Body of pancreas (tissue), 4 donors: ENCODE measurements around the gene WIPF2.

Experiments
- CTCF ChIP-seq, 7 experiments: fragments of 450-650 bp in 4 of 7; fragments of 200-600 bp in 3 of 7; sonication (generic) in 3 of 7; IDR thresholded peaks; one replicate each; pipeline ENCODE4 v1.5.1; 2016 to 2019; ENCODE audit warnings: antibody characterized with exemption in 7 of 7
- POLR2A ChIP-seq, 3 donors: fragments of 450-650 bp; IDR thresholded peaks; one replicate each; pipeline ENCODE4 v1.6.1; 2016; ENCODE audit warnings: antibody characterized with exemption in 3 of 3, mild to moderate bottlenecking in 2 of 3

- TF ChIP-seq CTCF (IDR thresholded peaks at IDR 0.05) (no peak), POLR2A (IDR thresholded peaks at IDR 0.05) (no peak)
Observed at GRCh38 chr17:40253565-40253964, 34.5 kb downstream of the WIPF2 start.
